Uterus (tissue), 2 donors: ENCODE measurements around the gene FIBCD1.

ENCODE experiments used
- POLR2A ChIP-seq, 2 donors: fragments of 450-650 bp; IDR thresholded peaks; one replicate each; pipeline ENCODE4 v1.6.1; 2016; ENCODE audit warnings: antibody characterized with exemption in 2 of 2, mild to moderate bottlenecking in 1 of 2, moderate library complexity in 1 of 2
- TF ChIP-seq, protein P1 (sequence below), 4 experiments: fragments of 200-600 bp in 2 of 4; fragments of 450-650 bp in 2 of 4; sonication (generic) in 2 of 4; IDR thresholded peaks; one replicate each; pipeline ENCODE4 v1.5.1; 2016 to 2019; ENCODE audit warnings: antibody characterized with exemption in 4 of 4, mild to moderate bottlenecking in 2 of 4, moderate library complexity in 1 of 4

- TF ChIP-seq, protein P1, sequence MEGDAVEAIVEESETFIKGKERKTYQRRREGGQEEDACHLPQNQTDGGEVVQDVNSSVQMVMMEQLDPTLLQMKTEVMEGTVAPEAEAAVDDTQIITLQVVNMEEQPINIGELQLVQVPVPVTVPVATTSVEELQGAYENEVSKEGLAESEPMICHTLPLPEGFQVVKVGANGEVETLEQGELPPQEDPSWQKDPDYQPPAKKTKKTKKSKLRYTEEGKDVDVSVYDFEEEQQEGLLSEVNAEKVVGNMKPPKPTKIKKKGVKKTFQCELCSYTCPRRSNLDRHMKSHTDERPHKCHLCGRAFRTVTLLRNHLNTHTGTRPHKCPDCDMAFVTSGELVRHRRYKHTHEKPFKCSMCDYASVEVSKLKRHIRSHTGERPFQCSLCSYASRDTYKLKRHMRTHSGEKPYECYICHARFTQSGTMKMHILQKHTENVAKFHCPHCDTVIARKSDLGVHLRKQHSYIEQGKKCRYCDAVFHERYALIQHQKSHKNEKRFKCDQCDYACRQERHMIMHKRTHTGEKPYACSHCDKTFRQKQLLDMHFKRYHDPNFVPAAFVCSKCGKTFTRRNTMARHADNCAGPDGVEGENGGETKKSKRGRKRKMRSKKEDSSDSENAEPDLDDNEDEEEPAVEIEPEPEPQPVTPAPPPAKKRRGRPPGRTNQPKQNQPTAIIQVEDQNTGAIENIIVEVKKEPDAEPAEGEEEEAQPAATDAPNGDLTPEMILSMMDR (IDR thresholded peaks at IDR 0.05), result no peak
- TF ChIP-seq POLR2A (IDR thresholded peaks at IDR 0.05), result no peak
Measured at GRCh38 chr9:130930804-130931349, 8.2 kb downstream of the FIBCD1 start.
